Upper lobe of left lung (tissue), 4 donors: ENCODE results near the gene SIGLECL1.

Experiments used
- CTCF ChIP-seq, 6 experiments: fragments of 450-650 bp in 4 of 6; fragments of 200-600 bp in 2 of 6; sonication (generic) in 2 of 6; IDR thresholded peaks; one replicate each; pipeline ENCODE4 v1.5.1; 2016 to 2019; ENCODE audit warnings: antibody characterized with exemption in 6 of 6
- EP300 ChIP-seq, 4 donors: sonication (generic); formaldehyde crosslinking; IDR thresholded peaks; one replicate each; pipeline ENCODE4 v1.5.1; 2017; ENCODE audit warnings: antibody characterized with exemption in 4 of 4, control low read depth in 2 of 4

GRCh38 chr19:51201712-51202111 lies 49.2 kb upstream of the SIGLECL1 start:
- TF ChIP-seq CTCF (IDR thresholded peaks at IDR 0.05) (no peak), EP300 (IDR thresholded peaks at IDR 0.05) (no peak)
